ENCODE data around the gene S100PBP.

DNA sequence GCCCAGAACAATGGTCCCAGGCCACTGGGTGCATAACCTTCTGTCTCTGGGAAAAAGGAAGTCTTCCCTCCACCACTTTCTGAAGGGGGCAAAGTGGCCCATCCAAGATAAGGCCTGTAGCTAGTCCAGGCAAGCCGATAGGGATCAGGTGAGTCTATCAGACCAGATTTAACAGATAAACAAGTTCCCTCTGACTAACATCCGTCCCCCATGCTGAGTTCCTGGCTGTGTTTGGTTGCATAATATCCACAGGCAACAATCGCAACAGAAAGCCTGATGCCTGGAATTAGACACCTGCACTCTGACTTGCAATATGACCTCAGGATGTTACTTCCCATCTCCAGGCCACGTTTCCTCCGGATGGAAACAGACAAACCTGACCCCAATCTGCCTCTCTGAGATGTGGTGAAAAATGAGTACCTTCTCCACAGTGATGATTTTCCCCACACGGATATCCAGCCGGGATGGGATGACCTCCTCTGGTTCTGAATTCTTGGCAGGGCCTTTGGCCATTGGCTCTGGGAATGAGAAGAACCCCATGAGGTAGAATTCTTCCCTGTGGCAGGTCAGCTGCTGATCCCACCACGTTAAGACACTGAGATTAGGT is 36.7 kb upstream of the S100PBP start:
- TF ChIP-seq, protein P1, sequence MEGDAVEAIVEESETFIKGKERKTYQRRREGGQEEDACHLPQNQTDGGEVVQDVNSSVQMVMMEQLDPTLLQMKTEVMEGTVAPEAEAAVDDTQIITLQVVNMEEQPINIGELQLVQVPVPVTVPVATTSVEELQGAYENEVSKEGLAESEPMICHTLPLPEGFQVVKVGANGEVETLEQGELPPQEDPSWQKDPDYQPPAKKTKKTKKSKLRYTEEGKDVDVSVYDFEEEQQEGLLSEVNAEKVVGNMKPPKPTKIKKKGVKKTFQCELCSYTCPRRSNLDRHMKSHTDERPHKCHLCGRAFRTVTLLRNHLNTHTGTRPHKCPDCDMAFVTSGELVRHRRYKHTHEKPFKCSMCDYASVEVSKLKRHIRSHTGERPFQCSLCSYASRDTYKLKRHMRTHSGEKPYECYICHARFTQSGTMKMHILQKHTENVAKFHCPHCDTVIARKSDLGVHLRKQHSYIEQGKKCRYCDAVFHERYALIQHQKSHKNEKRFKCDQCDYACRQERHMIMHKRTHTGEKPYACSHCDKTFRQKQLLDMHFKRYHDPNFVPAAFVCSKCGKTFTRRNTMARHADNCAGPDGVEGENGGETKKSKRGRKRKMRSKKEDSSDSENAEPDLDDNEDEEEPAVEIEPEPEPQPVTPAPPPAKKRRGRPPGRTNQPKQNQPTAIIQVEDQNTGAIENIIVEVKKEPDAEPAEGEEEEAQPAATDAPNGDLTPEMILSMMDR (IDR thresholded peaks at IDR 0.05): no peak
- no peak for TF ChIP-seq POLR2AphosphoS5 (IDR thresholded peaks at IDR 0.05)

Data from esophagus muscularis mucosa (tissue), 3 donors.